Measurements from ENCODE around the gene MAML1.
A peak's percentile ranks its signal among the peaks of the same experiment; 100 is the strongest.

Gene MAML1

GRCh38 chr5:179806250-179807048 is 73.8 kb downstream of the MAML1 start, which contains the start of gene MGAT4B:
MGAT4B (minus strand) TSS chr5:179806866; CDS start chr5:179806583, 283 bp downstream.
- no peak for DNase-seq (ENCODE audit: low read depth)

DNA sequence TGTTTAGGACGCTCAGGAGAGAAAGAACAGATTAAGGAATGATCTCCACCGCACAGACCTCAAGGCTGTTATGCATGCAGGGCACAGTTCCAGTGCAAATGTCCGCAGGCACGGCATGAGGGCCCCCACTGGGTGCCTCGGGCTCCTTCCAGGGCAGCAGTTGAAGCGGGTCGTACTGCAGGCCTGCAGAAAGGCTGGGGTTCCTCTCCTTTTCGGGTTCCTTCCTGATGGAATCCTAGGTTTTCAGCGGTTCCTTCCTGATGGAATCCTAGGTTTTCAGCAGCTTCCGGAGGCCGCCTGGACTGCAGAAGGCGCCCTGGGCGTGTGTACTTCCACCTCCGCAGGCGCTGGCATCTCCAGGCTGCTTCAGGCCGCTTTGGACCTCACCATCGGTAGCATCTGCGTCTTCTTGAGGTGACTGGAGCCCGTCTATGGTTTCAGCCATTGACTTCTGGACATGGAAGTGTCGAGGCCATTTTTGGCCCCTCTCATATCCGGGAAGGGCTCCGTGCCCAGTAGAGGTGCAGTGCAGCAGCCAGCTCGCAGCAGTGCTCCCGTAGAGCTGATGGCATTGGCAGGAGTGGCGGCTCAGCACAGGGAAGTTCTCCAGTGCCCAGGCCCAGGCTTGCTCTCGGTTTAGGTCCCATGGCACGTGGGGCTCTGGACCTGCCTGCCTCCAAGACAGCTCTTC is 79.7 kb downstream of the MAML1 start:
- no peak for DNase-seq (ENCODE audit: low read depth)

DNA sequence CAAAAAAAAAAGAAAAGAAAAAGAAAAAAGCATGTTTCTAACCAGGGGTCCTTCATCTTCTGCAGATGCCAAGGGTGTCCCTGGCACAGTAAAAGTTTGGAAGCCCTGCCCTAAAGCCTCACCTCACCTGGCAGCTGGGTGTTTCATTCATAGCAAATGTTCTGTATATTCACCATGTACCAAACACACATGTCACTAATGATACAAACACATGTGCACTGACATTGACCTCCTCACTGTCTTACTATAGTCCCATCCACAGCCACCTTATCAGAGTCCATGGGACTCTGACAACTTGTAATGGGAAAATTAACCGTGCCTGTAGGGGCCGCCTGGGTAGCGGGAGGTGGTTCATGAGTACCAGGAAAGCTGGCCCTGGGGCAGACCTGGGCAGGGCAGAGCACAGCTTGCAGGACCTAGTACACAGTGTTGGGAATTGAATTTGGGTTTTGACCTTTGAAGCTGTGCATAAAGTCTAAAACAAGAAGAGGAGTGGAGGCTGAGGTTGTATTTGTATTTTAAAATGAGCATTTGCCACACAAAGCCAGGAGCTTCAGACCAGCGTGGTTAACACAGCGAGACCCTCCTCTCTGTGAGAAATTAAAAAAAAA is 80.5 kb downstream of the MAML1 start:
- DNase-seq (ENCODE audit: low read depth): no peak

DNA sequence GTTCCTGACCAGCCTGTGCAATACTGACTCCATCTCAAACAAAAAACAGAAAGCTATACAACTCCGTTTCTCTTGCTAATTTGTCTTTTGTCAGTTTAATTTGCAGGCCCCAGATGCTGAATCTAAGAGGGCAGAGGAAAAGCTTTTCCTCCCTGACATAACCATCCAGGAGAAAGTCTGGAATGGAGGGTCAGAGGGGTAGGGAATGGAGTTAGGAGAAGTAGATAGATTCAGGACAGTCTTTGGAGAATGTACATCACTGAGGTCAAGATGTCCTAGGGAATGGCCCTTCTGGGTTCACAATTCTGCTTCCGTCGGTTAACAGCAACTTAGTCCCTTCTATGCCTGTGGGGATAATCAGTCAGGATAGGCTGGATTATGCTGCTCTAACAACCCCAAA is 81.5 kb downstream of the MAML1 start:
- no peak for DNase-seq (ENCODE audit: low read depth)

GRCh38 chr5:179815491-179816249 is 83.0 kb downstream of the MAML1 start:
- DNase-seq (ENCODE audit: low read depth): no peak

- no peak for DNase-seq (ENCODE audit: low read depth)
These were observed 83.8 kb downstream of the MAML1 start for GRCh38 chr5:179816401-179816795.

DNA sequence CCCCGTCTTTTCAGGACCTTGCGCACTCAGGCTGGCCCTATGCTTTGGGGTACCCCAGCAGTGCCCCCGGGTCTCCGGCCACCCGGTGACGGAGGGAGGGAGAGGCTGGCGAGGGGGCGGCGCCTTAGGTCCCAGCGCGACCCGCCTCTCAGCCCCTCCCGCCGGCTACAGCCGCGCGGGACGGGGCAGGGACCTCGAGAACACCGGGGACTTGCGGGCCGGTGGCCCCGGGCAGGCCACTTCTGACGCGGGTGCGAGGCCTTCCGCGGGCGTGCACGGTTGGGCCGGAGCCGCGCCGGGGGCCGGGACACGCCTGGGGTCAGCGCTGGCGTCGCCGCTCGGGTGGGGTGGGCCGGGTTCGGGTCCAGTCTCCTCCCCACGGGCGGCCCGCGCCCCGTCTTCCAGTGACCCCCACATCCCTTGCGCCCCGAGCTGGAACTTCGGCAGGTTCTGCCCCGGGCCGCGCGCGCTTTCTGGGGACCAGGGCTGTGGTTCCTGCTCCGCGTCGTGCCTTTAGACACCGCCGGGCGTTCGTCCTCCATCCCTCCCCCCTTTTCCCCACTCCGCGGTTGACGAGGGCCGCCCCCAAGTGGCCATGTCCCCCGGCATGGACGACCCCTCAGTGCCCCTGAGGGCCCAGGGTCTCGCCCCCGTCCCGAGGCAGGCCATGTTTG is 84.3 kb downstream of the MAML1 start:
- no peak for DNase-seq (ENCODE audit: low read depth)

GRCh38 chr5:179817470-179817840 is 84.8 kb downstream of the MAML1 start:
- DNase-seq (ENCODE audit: low read depth): no peak

DNA sequence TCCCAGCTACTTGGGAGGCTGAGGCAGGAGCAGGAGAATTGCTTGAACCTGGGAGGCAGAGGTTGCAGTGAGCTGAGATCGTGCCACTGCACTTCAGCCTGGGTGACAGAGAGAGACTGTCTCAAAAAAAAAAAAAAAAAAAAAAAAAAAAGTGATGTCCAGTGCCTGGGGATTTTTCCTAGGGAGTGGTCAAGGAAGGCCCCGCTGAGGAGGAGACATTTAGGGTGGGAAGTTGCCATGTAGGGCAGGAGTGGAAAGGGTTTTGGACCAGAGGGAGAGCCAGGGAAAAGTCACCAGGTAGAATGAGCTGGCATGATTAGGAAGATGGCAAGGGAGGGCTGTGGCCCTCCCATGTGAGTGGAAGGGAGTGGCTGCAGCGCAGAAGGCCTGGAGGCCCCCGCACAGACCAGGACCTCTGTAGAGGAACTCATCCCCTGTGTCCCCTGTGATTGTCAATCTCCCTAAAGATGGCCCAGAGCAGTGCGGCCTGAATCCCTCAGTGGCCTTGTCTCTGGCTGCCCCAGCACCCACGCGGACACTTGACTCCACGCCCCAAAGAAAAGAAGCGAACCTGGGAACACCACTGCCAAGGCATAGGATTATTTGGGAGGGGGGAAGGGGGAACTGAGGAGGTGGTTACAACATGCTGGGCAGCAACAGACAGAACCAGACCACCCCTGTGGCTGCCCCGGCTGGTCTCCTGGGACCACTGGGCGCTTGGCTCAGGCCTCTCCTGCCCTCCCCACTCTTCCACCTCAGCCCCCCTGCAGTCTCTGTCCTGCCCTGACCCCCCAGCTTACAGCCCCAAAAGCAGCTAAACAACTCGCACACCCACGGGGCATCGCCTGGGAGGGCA is 85.5 kb downstream of the MAML1 start:
- no peak for DNase-seq (ENCODE audit: low read depth)

- peak; percentile 39 for DNase-seq (ENCODE audit: low read depth)
These were observed 86.2 kb downstream of the MAML1 start for GRCh38 chr5:179818746-179819295.

- DNase-seq (ENCODE audit: low read depth): no peak
These were observed 86.9 kb downstream of the MAML1 start for GRCh38 chr5:179819296-179820126.

DNA sequence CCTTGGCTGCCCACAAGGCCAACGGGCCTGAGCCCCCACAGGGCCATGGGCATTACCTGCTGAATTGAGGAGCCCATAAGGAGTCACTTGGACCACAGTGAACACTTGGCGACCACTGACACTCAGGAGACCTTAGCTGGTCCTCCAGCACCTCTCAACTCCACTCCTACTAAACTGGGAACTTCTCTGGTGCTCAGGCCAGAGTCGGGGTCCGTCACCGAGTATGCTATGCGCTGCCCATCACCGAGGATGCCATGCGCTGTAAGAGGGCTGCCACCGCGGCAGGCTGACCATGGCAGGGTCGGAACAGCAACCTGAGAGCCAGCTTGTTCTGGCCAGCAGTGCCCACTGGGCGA is 87.5 kb downstream of the MAML1 start:
- no peak for DNase-seq (ENCODE audit: low read depth)

GRCh38 chr5:179820483-179821297 is 88.1 kb downstream of the MAML1 start, which contains the start of gene SQSTM1:
SQSTM1 (plus strand) TSS chr5:179820905; CDS start chr5:179820937, 32 bp downstream.
- DNase-seq (ENCODE audit: low read depth): no peak

DNA sequence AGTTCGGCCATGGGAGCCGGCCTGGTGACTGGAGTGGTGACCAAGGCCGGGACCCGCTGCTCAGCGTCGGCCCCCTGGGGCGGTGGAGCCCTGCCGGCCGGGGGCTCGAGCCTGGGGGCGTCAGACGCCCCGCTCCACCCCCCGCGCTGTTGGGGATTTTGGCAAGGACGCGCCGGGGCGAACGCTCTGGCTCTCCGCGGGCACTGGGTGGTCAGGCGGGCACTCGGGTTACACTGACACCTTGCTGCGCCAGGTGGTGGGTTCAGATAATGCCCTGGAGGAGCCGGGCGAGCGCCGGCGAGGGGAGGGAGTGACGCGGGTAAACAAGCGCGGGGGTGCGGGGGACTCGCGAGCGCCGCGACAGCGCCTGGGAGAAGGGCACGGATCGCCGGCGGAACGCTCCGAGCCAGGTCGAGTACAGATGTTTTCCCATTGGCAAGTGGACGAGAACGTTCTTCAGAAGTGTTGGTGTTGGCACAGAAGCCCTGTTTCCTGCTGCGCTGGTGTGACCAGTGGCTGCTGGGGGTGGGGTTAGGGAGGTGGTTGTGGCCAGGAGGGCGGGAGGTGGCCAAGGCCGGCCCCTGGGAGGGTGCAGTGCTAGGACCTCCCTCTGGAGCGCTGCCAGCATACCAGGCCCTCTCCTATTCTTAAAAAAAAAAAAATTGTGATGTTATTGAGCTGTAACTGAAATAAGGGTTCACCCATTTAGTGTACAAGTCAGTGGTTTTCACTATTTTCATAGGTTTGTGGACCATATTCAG is 88.9 kb downstream of the MAML1 start:
- DNase-seq (ENCODE audit: low read depth): peak; percentile 59

DNA sequence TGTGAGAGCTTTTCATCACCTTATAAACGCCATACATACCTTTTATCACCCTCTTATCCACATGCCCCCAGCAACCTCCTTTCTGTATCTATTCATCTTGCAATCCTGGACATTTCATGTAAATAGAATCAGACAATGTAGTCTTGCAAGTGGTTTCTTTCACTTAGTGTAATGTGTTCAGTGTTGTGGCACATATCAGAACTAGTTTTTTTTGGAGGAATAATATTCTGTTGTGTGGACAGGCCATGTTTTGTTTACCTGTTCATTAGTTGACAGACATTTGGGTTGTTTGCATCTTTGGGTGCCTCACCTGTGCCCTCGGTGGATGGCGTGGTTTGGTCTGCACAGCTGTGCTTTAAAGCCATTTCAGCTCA is 89.4 kb downstream of the MAML1 start:
- no peak for DNase-seq (ENCODE audit: low read depth)

GRCh38 chr5:179822444-179822990 is 89.9 kb downstream of the MAML1 start:
- no peak for DNase-seq (ENCODE audit: low read depth)

DNA sequence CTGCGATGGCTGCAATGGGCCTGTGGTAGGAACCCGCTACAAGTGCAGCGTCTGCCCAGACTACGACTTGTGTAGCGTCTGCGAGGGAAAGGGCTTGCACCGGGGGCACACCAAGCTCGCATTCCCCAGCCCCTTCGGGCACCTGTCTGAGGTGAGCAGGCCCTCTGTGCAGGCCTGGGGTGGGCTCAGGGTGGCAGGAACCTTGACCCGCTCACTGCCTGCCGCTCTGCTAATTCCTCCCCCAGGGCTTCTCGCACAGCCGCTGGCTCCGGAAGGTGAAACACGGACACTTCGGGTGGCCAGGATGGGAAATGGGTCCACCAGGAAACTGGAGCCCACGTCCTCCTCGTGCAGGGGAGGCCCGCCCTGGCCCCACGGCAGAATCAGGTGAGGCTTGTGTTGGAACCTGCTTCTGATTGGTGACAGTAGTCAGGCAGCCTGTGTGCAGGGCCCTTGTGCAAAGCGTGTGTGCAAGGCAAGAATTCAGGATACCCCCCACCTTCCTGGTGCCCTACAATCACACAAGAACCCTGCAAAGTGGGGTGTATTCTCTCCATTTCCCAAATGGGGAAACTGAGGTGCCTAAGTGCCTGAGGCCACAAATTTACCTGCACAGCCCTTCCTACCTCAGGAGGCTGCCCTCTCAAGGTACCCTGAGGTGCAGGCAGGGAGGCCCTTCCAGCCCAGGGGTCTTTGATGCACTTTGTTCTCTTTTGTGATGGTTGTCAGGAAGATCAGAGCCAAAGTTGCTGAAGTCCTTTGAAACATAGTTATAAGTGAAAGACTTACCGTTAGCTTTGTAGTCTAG is 91.5 kb downstream of the MAML1 start:
- no peak for DNase-seq (ENCODE audit: low read depth)

Data from HS-27A (cell line).